Measurements from ENCODE around the gene OSBPL3.
"Not testable (repeated sequence)": the region's sequence is repeated elsewhere in the genome, so short reads cannot be mapped to it uniquely, and the experiment has no call there.

Gene OSBPL3

DNA sequence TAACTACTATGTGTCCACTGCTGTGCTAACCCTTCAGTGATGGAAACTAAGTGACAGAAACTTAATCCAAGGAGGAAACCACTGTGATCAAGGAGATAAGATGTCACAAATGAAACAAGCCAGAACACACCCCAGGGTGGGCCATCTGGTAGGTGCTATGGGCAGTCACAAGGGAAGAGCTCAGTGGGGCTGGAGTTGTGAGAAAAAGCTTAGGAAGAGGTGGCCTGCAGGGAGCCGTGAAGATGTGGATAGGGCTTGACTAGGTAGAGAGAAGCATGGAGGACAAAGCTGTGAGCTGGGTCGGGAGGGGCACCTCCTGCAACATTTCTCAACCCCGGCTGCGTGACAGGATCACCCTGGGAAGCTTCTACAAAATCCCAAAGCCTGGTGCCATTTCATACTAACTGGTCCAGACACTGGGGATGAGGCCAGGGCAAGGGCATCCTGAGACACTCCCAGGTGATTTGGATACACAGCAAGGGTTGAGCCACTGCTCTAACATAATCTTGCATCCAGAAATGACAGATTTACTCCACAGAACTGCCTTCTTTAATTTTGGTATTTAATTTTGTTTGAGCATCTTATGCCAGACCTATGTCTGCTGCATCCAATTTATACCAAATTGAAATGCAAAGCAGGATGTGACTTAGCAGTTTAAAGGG is 69.3 kb downstream of the OSBPL3 start:
- no peak for DNase-seq (ENCODE audit: low read depth)
- no peak overlapping the region for H3K4me3 ChIP-seq (ENCODE audit: low read length)
- TF ChIP-seq CTCF (conservative IDR thresholded peaks at IDR 0.05; ENCODE audit: low read depth, low read length): no peak

DNA sequence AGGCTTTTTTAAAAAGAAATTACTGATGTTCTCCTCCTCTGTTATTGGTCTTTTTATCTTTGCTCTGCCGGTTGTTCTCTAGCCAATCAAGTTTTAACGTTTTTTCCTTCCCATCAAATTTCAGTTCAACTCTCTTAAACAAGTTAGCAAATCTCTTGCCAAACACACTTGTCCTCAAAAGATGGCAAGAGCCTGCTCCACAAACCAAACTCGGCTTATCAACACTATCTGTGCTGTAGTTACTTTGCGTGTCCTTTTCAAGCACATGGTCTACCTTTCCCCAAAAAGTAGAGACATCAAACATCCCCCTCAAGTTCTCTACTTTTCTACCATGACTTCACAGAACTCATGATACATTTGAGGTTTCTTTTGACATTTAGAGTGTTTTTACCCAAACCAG is 71.3 kb downstream of the OSBPL3 start:
- no peak for TF ChIP-seq CTCF (conservative IDR thresholded peaks at IDR 0.05; ENCODE audit: low read depth, low read length)
- no peak overlapping the region for H3K4me3 ChIP-seq (ENCODE audit: low read length)
- DNase-seq (ENCODE audit: low read depth): no peak

DNA sequence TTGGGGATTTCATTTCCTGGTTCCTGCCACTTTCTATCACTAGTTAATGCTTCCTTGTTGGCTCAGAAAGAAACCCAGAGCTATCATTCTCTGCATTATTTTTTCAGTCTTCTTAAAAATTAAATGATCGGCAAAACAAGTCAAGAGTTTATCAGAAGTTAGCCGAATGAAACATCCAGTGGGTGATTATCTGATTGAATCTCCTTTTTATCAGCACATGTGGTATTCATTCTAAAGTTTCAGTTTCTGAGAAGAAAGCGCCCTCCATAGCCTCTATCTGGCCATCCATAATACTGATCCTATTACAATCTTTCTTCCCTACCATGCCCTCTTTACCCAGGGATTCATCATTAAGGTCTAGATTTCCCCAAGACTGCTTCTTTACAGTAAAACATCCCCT is 71.8 kb downstream of the OSBPL3 start:
- no peak for TF ChIP-seq CTCF (conservative IDR thresholded peaks at IDR 0.05; ENCODE audit: low read depth, low read length)
- no peak for DNase-seq (ENCODE audit: low read depth)
- H3K4me3 ChIP-seq (ENCODE audit: low read length): no peak overlapping the region

- no peak overlapping the region for H3K4me3 ChIP-seq (ENCODE audit: low read length)
- TF ChIP-seq CTCF (conservative IDR thresholded peaks at IDR 0.05; ENCODE audit: low read depth, low read length): no peak
- DNase-seq (ENCODE audit: low read depth): no peak
These were observed 72.6 kb downstream of the OSBPL3 start for GRCh38 chr7:24907311-24907886.

DNA sequence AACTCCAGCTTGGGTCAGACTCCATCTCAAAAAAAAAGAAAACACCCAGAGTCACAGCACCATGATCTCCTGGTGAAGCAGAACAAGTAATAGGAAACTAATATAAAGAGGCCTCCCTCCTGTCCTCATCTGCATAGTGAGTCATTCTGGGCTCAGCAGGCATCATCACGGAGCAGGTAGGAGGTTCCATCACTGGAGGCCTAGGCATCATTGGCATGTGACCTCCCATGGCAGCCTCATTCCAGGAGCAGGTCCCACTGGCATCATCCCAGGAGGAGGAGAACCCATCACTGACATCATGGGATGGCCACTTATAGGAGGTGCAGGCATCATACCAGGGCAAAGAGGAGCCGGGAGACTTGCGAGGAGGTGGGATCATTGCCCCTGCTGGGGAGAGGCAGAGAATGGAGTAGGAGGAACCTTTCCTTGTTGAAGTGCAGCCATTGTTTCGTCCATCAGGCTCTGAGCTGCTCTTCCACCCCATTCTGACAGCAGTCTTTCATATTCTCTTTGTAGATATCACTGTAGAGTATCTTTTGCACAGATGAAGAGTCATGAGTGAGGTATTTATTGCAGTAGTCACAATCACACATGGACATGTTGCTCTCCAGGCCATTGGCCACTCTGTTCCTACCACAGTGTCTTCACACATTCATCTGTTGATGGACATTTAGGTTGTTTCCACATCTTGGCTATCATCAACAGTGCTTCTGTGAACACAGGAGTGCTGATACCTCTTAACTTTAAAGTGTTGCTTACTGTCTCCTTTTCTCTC is 73.8 kb downstream of the OSBPL3 start:
- no peak overlapping the region for H3K4me3 ChIP-seq (ENCODE audit: low read length)
- DNase-seq (ENCODE audit: low read depth): no peak
- no peak for TF ChIP-seq CTCF (conservative IDR thresholded peaks at IDR 0.05; ENCODE audit: low read depth, low read length)

- DNase-seq (ENCODE audit: low read depth); H3K4me3 ChIP-seq (ENCODE audit: low read length): not testable (repeated sequence)
These were observed 76.0 kb downstream of the OSBPL3 start for GRCh38 chr7:24903992-24904391.

GRCh38 chr7:24903559-24903958 is 76.4 kb downstream of the OSBPL3 start:
- H3K4me3 ChIP-seq (ENCODE audit: low read length): no peak overlapping the region
- TF ChIP-seq CTCF (conservative IDR thresholded peaks at IDR 0.05; ENCODE audit: low read depth, low read length): no peak
- no peak for DNase-seq (ENCODE audit: low read depth)

Measured in retinal pigment epithelial cell (primary cell).